GM19452 (cell line): Measurements from ENCODE around the gene LUC7L3.
"Not testable (repeated sequence)": the region's sequence is repeated elsewhere in the genome, so short reads cannot be mapped to it uniquely, and the experiment has no call there.

Experiments used
- ATAC-seq: cut with Tn5 transposase; IDR thresholded peaks from one replicate; pipeline ENCODE4 v1.9.1; 2021; ENCODE audit not compliant: unreplicated experiment

The LUC7L3 gene

DNA sequence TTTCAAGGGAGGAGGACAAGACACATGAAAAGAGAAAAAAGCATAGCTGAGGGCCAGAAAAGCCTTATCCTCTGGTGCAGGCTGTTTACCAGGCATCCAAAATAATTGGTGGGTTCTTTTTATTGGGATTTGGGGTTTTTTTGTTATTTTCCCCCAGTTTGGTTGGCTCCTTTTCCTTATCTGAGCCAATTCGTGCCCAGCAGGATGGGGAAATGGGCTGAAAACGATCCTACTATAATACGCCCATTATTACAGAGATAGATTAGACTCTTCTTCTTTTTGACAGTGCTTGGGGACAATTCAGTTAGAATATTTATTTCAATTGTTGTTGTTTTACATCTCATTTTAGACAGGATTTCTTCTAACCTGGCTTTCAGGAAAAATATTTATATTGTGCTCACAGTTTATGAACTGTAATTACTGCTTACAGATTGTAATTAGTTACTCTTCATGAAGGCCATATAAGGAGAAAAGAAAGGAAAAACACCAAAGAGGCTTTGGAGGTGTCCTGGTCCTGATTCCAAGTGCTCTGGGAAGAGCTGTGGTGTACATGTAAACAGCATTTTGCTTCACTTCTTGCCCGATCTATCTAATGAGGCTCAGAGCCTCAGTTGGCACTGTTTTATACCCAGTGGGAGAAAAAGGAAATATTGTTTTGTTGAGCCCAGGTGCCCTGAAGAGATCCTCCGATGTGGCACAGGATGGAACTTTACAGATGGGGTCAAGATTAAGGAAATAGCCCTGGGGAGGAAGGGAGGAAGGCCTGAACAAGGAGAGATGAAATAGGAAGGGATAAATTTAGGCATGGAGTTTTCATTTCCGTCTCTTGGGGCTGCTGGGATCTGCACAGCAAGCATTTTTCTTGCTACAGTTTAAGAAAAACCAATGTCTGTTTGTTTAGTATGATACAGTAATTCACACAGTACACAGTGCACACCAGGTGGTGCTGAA is 11.1 kb upstream of the LUC7L3 start:
- ATAC-seq: no peak

DNA sequence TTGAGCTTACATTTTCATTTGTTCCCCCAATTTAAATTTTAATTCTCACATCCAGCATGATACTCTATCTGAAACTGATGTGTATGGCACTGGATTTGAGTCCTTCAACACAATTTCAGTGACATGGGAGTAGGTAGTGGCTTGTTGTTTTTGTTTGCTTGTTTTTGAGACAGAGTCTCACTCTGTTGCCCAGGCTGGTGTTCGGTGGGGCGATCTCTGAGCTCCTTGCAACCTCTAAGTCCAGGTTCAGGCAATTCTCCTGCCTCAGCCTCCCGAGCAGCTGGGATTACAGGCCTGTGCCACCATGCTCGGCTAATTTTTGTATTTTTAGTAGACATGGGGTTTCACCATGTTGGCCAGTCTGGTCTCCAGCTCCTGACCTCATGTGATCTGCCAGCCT is 10.3 kb upstream of the LUC7L3 start:
- not testable (repeated sequence) for ATAC-seq

DNA sequence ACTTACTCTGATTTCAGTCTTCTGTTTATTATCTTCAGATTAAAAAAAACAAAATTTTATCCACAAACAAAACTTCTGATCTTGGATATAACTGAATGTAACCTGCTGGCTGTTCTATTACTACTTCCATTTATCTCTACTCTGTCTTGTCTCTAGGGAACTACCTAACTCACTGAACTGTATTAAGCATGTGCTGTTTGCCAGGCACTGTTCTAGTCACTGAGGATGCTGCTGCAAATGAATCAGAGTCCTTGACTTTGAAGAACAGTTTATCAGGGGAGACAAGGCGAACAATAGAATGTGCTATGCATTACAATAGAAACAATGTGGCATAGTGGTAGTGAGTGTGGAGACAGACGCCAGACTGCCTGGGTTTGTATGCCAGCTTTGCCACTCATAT is 9.4 kb upstream of the LUC7L3 start:
- ATAC-seq: no peak

DNA sequence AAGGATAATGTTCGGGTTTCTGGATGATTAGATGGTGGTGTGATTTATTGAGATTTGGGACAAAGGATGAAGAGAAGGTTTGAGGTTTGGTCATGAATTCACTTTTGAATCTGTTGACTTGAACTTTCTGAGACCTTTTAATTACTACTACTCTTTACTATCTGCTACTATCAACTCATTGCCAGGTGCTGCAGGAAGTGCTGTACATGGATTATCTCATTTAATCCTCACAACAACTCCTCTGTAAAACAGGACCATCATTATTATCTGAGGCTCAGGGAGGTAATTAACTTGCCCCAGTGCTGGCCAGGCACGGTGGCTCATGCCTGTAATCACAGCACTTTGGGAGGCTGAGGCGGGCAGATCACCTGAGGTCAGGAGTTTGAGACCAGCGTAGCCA is 8.8 kb upstream of the LUC7L3 start:
- no peak for ATAC-seq

DNA sequence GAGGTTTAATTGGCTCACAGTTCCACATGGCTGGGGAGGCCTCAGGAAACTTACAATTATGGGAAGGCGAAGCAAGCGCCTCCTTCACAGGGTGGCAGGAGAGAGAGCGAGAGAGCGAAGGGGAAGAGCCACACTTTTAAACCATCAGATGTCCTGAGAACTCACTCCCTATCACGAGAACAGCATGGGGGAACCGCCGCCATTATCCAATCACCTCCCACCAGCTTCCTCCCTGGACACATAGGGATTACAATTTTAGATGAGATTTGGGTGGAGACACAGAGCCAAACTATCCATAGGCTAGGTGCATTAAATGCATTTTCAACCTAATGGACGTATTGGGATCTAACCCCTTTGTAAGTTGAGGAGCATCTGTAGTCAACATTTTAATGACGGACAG is 6.8 kb upstream of the LUC7L3 start:
- ATAC-seq: no peak

DNA sequence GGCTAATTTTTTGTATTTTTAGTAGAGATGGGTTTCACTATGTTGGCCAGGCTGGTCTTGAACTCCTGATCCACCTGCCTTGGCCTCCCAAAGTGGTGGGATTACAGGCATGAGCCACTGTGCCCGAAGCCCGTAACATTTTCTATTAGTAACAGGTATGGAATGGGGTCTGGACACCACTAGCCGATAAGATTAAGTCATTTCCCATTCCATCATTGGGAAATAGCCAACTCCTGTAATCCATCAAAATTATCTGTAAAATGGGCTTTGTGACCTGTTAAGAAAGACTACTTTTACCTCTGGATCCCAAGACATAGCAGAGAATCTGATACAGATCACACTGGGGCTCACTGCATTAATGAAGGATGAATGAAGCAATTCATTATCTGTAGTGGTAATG is 3.9 kb upstream of the LUC7L3 start:
- ATAC-seq: no peak

DNA sequence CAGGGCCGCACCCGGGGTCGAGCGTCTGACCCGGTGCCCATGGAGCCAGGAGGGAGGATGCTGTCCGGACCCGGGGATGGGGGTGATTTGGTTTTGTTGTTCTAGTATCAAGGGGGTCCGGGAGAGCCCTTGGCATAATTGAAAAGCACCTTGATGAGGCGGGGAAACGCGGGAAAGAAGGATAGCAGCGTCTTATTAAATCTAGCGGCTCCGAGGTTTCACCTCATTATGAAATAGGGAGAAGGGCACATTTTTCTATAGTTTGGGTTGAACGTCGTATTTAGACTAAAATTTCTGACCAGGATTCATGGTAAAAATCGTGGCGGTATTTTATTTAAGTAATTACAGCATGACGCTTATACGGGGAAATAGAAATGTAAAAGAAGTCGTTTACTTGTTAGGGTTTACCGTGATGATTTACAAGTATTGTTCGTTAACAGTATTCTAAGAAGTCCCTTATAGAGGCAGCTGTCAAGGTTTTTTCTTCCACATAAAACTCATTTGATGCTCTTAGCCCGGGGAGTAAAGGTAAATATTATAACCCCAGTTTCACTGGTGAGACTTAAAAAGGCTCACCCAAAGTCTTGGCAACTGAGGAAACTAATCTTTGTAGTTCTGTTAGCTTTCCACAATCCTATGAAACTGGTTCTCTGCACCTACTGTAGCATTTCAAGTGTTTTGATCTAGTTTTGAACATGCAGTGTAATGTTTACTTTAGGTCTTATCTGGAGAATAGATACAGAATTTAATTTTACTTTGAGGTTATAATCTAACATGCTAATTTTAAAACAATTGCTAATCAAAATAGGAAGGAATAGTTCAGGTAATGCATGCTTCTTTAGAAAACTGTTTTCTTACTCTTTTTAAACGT is 756 bp downstream of the LUC7L3 start:
- no peak for ATAC-seq

DNA sequence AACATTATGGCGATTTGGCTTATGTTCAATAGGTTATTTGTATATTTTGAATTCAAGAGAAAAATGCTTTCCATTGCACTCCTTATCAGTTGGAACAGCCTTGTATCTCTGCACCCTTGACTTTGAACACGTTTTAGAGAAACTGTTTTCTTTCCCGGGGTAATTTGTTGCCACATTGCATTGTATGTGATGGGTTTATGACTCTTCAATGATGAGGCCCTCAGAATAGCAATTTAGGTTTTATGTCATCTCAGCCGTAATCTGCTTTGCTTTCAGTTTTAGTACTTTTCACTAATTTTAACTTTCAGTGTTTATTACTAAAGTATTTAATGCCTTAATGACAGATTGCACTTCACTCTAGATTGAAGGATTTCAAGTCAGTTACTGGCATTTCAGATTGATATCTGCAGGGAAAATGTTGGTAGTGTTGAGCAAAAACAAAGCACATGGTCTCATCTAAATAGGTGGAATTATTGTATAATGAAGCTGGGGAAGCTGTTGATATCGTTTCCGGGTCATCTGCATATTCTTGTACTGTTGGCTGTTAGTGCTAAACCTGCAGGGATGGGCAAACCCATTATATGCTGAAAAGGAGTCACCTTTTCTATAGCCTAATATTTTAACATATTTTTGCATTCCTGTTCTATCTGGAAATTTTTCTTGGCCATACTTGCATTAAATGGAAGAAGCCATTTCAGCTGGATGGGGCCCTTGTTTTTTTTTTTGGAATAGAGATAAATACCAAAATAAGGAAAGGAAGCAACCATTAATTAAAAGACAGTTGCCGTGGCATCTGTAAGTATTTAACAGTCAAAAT is 2.0 kb downstream of the LUC7L3 start:
- ATAC-seq: no peak

DNA sequence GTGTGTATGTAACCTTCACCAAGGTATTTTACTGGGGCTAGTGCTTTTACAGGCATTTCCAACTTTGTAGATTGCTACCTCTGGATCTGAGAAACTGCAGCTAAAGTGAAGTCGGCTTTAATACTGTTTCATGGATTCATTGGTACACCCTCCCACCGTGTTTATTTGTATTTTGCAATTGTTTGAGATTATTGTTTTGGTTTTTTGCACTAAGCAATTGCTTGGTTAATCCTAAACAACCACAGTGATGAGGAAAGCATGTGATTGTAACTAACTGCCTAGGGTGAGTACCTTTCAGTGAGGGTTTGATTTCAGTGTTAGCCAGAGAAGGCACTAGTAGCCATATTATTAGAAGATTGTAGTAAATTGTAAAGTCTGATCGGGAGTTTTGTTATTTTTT is 3.3 kb downstream of the LUC7L3 start:
- no peak for ATAC-seq

DNA sequence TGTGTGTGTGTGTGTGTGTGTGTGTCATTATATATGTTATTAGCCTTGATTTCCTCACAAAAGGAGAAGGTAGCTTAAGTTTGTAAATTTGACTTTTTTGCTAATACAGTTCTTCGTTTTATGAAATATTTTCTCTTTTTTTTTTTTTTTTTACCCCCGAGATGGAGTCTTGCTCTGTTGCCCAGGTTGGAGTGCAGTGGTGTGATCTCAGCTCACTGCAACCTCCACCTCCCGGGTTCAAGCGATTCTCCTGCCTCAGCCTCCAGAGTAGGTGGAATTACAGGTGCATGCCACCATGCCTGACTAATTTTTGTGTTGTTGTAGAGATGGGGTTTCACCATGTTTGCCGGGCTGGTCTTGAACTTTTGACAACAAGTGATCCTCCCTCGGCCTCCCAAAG is 5.2 kb downstream of the LUC7L3 start:
- not testable (repeated sequence) for ATAC-seq

DNA sequence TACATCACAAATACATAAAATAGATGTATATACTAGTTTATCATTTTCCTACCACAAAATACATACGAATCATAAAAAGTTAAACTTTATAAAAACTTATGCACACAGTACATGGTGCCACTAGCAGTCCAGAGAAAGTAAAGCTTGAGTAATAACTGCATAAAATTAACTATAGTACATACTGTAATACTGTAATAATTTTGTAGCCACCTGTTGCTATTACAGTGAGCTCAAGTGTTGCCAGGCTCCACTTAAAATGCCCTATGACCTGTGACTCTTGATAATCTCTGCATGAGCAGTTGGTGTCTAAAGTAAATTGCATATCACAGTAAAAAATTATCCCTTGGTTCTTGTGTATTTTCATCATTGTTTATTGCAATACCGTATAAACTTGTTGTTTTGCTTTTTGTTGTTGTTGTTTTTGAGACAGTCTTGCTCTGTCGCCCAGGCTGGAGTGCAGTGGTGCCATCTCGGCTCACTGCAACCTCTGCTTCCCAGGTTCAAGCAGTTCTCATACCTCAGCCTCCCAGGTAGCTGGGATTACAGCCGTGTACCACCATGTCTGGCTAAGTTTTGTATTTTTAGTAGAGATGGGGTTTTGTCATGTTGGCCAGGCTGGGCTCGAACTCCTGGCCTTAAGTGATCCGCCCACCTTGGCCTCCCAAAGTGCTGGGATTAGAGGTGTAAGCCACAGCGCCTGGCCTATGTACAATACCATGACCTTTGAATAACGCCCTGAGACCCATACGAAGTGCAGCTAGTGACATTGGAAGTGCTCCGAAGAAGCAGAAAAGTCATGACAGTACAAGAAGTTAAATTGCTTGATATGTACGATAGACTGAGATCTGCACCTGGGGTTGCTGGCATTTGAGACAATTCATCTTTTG is 6.6 kb downstream of the LUC7L3 start:
- ATAC-seq: no peak

DNA sequence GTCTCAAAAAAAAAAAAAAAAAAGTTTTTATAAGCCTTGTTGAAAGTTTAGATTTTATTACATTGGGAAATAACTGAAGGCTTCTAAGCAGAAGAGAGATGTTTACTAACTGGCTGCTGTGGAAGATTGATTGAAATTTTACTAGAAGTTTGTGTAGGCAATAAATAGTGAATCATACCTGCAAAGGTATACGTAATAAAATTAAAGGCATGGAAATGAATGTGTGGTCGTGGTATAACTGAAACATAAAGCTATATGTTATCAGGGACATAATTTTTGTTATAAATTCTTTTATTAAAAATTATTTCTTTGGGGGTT is 8.7 kb downstream of the LUC7L3 start:
- no peak for ATAC-seq

DNA sequence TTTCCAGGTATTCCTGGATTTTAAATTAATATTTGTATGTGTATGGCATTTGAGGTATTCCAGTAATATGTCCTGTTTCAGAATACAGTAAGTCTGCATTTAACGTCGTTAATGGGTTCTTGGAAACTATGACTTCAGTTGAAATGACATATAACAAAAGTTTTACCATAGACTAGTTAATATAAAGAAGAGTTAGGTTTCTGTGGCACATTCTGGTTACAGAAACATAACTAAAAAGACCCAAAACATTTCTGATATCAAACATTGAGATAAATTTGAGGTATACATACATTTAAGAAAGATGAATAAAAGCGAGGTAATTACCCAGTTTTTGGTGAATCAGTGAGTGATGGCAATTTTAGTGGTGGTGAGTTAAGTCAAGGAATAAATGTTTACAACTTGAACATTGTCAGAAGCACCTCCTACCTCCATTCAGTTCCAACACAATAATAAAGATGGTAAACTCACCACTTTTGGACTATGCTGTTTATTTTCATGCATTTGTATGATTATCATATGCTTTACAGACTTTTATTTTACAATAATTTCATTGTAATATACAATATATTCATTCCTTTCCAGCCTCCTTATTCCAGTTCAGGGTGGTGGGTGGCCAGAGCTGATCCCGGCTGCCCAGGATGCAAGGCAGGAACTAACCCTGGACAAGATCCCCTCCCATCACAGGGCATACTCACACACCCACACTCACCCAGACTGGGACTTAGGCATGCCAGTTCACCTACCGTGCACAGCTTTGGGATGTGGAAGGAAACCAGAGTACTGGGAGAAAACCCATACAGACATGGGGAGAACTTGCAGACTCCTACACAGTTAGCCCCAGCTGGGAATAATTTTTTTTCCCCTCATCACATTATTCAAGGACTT is 9.7 kb downstream of the LUC7L3 start:
- no peak for ATAC-seq

DNA sequence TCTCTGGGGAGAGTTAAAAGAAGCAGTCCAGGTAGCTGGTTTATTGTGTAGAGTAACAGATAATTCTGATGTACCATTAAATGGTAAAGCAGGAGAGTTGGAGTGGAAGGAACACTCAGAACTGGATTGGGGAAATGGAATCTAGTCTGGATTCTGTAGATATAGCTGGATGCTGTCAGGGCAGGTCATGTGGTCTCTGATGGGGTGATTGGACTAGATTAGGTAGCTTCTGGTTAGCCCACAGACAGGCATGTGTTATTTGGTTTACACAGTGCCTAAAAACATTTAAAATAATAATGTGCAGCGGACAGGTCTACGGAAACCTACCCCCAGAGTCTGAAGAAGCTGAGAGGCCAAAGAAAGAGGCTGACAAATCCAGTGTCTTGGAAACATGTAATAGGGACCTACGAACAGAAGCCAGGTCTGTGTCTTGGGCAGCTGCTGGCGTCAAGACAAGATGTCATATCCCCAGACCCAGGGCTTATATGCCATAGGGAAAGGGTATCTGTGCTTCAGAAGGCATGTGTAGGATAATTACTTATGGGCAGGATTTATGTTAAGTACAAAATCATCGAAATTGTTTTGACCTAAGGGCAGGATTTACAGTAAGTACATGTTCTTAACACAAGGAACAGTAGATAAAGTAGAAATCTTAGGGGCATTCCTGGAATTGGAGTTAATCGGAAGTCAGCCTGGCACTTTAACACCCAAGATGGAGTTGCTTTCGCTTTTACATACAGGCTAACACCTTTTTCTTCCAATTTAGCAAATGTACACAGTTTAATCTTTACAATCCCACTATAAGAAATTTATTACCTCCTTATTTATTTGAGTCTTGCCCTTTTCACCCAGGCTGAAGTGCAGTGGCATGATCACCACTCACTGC is 12.4 kb downstream of the LUC7L3 start:
- ATAC-seq: no peak

DNA sequence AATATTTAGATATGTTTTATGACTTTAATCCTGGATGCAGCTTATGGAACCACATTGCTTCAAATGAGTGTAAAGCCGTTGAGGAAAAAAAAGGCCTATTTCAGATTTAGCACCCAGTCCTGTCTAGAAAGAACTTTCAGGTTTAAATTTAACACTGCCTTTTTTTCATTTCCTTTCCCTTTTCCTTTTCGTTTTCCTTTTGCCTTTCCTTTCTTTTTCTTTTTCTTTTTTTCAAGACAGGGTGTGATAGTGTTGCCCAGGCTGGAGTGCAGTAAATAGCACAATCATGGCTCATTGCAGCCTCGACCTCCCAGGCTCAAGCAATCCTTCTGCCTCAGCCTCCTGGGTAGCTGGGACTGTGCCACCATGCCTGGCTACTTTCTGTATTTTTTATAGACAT is 15.9 kb downstream of the LUC7L3 start:
- no peak for ATAC-seq

DNA sequence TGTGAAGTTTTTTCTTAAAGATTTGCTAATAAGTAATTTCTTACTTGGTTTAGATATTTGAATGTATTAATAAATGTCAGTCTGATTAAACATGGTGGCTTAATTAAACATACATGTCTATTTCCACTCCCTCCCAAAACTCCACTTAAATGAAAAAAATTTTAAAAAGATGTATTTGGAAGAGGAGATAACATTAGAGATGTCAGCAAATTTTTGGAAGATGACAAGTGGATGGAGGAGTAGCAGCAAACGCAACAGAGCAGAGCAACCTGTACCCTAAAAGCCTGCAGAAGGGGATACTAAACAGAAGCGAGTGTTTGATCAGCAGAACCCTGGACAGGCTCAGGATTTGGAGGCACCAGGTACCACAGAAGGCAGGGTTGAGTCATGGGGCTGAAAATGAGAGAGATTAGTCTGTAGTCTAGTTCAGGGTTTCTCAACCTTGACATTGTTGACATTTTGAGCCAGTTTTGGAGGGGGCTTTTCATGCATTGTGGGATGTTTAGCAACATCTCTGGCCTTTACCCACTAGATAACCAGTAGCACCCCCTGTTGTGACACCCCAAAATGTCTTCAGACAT is 17.8 kb downstream of the LUC7L3 start:
- no peak for ATAC-seq

DNA sequence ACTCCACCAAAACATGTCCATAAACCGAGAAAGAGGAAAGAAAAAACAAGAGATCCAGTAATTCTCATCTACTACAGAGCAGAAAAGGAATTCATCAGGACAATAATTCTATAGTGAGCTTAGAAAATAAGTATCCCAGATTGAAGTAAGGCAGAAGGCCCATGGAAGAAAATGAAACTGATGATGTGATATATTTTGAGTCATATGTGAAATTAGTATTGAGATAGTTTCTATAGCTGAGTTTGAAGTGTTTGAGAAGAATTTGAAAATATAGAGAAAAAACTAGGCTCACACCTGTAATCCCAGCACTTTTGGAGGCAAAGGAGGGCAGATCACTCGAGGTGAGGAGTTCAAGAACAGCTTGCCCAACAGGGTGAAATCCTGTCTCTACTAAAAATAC is 19.7 kb downstream of the LUC7L3 start:
- ATAC-seq: no peak

DNA sequence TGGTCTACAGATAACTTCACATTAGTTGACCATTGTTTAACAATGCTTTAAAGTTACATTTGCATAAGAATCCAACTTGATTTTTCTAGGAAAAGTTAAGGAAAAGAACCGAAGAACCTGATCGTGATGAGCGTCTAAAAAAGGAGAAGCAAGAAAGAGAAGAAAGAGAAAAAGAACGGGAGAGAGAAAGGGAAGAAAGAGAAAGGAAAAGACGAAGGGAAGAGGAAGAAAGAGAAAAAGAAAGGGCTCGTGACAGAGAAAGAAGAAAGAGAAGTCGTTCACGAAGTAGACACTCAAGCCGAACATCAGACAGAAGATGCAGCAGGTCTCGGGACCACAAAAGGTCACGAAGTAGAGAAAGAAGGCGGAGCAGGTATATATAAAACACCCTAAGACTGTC is 26.2 kb downstream of the LUC7L3 start:
- ATAC-seq: no peak
